ENCODE data around the gene SSR2. TPM values are rescaled to one million over a fixed set of nuclear protein-coding genes. Genes with fewer than 3 reads are reported as not detected.
"Not testable (repeated sequence)": the region's sequence is repeated elsewhere in the genome, so short reads cannot be mapped to it uniquely, and the experiment has no call there.

Gene SSR2
- total RNA-seq, 1 donor from 2014 or later = 121 TPM

- ATAC-seq = no peak
Measured at GRCh38 chr1:156045076-156045475, 24.3 kb upstream of the SSR2 start.

GRCh38 chr1:156042828-156043227 lies 22.1 kb upstream of the SSR2 start:
- no peak for ATAC-seq

- ATAC-seq = not testable (repeated sequence)
Measured at GRCh38 chr1:156034991-156035390, 14.2 kb upstream of the SSR2 start.

- ATAC-seq = no peak
Measured at GRCh38 chr1:156033011-156033410, 12.3 kb upstream of the SSR2 start.

GRCh38 chr1:156026588-156026987 lies 5.8 kb upstream of the SSR2 start:
- ATAC-seq = no peak

- ATAC-seq = peak; percentile 87
Measured at GRCh38 chr1:156025876-156026275, 5.1 kb upstream of the SSR2 start.

- no peak for ATAC-seq
Measured at GRCh38 chr1:156024801-156025200, 4.0 kb upstream of the SSR2 start.

GRCh38 chr1:156021954-156022353 lies 1.2 kb upstream of the SSR2 start:
- no peak for ATAC-seq

GRCh38 chr1:156021093-156021428 lies 310 bp upstream of the SSR2 start:
- no peak for ATAC-seq

- ATAC-seq = no peak
Measured at GRCh38 chr1:156019946-156020292, 832 bp downstream of the SSR2 start.

GRCh38 chr1:156014829-156015228 lies 5.9 kb downstream of the SSR2 start:
- ATAC-seq = no peak

- no peak for ATAC-seq
Measured at GRCh38 chr1:156012051-156012817, 8.5 kb downstream of the SSR2 start.

GRCh38 chr1:156009404-156009803 lies 11.3 kb downstream of the SSR2 start:
- no peak for ATAC-seq

- ATAC-seq = peak; percentile 31
Measured at GRCh38 chr1:156006666-156007376, 13.9 kb downstream of the SSR2 start.

GRCh38 chr1:156004843-156005584 lies 15.7 kb downstream of the SSR2 start:
- no peak for ATAC-seq

GRCh38 chr1:156003923-156004188 lies 16.9 kb downstream of the SSR2 start:
- ATAC-seq = no peak

- peak; percentile 22 for ATAC-seq
Measured at GRCh38 chr1:156002188-156002911, 18.4 kb downstream of the SSR2 start.

- ATAC-seq = no peak
Measured at GRCh38 chr1:156001662-156002171, 19.0 kb downstream of the SSR2 start.

- no peak for ATAC-seq
Measured at GRCh38 chr1:156001021-156001661, 19.6 kb downstream of the SSR2 start.

- no peak for ATAC-seq
Measured at GRCh38 chr1:155999964-156000363, 20.8 kb downstream of the SSR2 start.

GRCh38 chr1:155996166-155996565 lies 24.6 kb downstream of the SSR2 start:
- no peak for ATAC-seq

GRCh38 chr1:155993595-155993994 lies 27.2 kb downstream of the SSR2 start:
- no peak for ATAC-seq

Data from esophagus mucosa (tissue), 1 donor.